Measurements from ENCODE around the gene RPS6KA2. TPM values are rescaled to one million over a fixed set of nuclear protein-coding genes. Genes with fewer than 3 reads are reported as not detected.

The RPS6KA2 gene
- total RNA-seq, 2 donors from 2014 or later = 7.8 to 13.6 TPM

GRCh38 chr6:166496460-166496859 lies 130.6 kb downstream of the RPS6KA2 start:
- DNase-seq = no peak
- H3K4me3 ChIP-seq = no peak overlapping the region
- no peak overlapping the region for H3K9ac ChIP-seq (ENCODE audit: low read depth in 2 of 2, low read length in 2 of 2)
- no peaks in the 10 kb centered on the region for H3K4me1 ChIP-seq
- H3K27me3 ChIP-seq = no peaks in the 10 kb centered on the region
- no peaks in the 10 kb centered on the region for H3K36me3 ChIP-seq
- intact Hi-C loops (cut with DNase I) = no loop called here
- no peak overlapping the region for H3K27ac ChIP-seq
- H3K9me3 ChIP-seq = no peaks in the 10 kb centered on the region
- TF ChIP-seq CTCF (IDR thresholded peaks at IDR 0.05) = no peak

GRCh38 chr6:166495487-166496314 lies 131.3 kb downstream of the RPS6KA2 start:
- H3K9me3 ChIP-seq = no peaks in the 10 kb centered on the region
- no peak for TF ChIP-seq CTCF (IDR thresholded peaks at IDR 0.05)
- intact Hi-C loops (cut with DNase I) = no loop called here
- H3K4me1 ChIP-seq = no peaks in the 10 kb centered on the region
- no peak overlapping the region for H3K9ac ChIP-seq (ENCODE audit: low read depth in 2 of 2, low read length in 2 of 2)
- no peak overlapping the region for H3K4me3 ChIP-seq
- DNase-seq = no peak
- no peak overlapping the region for H3K27ac ChIP-seq
- H3K27me3 ChIP-seq = no peaks in the 10 kb centered on the region
- no peaks in the 10 kb centered on the region for H3K36me3 ChIP-seq

- no peaks in the 10 kb centered on the region for H3K4me1 ChIP-seq
- H3K27me3 ChIP-seq = no peaks in the 10 kb centered on the region
- no peak overlapping the region for H3K27ac ChIP-seq
- no peak for DNase-seq
- no peaks in the 10 kb centered on the region for H3K36me3 ChIP-seq
- H3K4me3 ChIP-seq = no peak overlapping the region
- H3K9ac ChIP-seq (ENCODE audit: low read depth in 2 of 2, low read length in 2 of 2) = no peak overlapping the region
- no peaks in the 10 kb centered on the region for H3K9me3 ChIP-seq
- TF ChIP-seq CTCF (IDR thresholded peaks at IDR 0.05) = no peak
- intact Hi-C loops (cut with DNase I) = no loop called here
Observed at GRCh38 chr6:166494757-166495486, 132.1 kb downstream of the RPS6KA2 start.

- Histone ChIP-seq H3K27me3 (no peaks in the 10 kb centered on the region), H3K9me3 (no peaks in the 10 kb centered on the region), H3K9ac (ENCODE audit: low read depth in 2 of 2, low read length in 2 of 2) (no peak overlapping the region), H3K36me3 (no peaks in the 10 kb centered on the region), H3K4me1 (no peaks in the 10 kb centered on the region), H3K27ac (no peak overlapping the region), H3K4me3 (no peak overlapping the region)
- no peak for TF ChIP-seq CTCF (IDR thresholded peaks at IDR 0.05)
- DNase-seq = no peak
- intact Hi-C loops (cut with DNase I) = no loop called here
Observed at GRCh38 chr6:166494101-166494441, 133.0 kb downstream of the RPS6KA2 start.

GRCh38 chr6:166493427-166494100 lies 133.5 kb downstream of the RPS6KA2 start:
- no peak for TF ChIP-seq CTCF (IDR thresholded peaks at IDR 0.05)
- Histone ChIP-seq H3K4me3 (no peak overlapping the region), H3K9ac (ENCODE audit: low read depth in 2 of 2, low read length in 2 of 2) (no peak overlapping the region), H3K9me3 (no peaks in the 10 kb centered on the region), H3K36me3 (no peaks in the 10 kb centered on the region), H3K27ac (no peak overlapping the region), H3K4me1 (no peaks in the 10 kb centered on the region), H3K27me3 (no peaks in the 10 kb centered on the region)
- intact Hi-C loops (cut with DNase I) = no loop called here
- DNase-seq = no peak

Measured in colonic mucosa (tissue), 4 donors.